LNCAP (cell line): ENCODE results near the gene CREB3L2.

Experiments
- TF ChIP-seq, protein P1 (sequence below): fragments of 450-650 bp; IDR thresholded peaks from 2 replicates; pipeline ENCODE4 v1.5.1; 2017; ENCODE audit warnings: mild to moderate bottlenecking

Gene CREB3L2

GRCh38 chr7:137846827-137847567, 154.9 kb downstream of the CREB3L2 start, which contains the start of gene DGKI:
Gene DGKI (minus strand): TSS chr7:137846974.
- TF ChIP-seq, protein P1, sequence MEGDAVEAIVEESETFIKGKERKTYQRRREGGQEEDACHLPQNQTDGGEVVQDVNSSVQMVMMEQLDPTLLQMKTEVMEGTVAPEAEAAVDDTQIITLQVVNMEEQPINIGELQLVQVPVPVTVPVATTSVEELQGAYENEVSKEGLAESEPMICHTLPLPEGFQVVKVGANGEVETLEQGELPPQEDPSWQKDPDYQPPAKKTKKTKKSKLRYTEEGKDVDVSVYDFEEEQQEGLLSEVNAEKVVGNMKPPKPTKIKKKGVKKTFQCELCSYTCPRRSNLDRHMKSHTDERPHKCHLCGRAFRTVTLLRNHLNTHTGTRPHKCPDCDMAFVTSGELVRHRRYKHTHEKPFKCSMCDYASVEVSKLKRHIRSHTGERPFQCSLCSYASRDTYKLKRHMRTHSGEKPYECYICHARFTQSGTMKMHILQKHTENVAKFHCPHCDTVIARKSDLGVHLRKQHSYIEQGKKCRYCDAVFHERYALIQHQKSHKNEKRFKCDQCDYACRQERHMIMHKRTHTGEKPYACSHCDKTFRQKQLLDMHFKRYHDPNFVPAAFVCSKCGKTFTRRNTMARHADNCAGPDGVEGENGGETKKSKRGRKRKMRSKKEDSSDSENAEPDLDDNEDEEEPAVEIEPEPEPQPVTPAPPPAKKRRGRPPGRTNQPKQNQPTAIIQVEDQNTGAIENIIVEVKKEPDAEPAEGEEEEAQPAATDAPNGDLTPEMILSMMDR, result no peak

GRCh38 chr7:137846549-137846826, 155.4 kb downstream of the CREB3L2 start:
- TF ChIP-seq, protein P1, result no peak

GRCh38 chr7:137844677-137845425, 157.0 kb downstream of the CREB3L2 start:
- TF ChIP-seq, protein P1, result no peak

- TF ChIP-seq, protein P1, result no peak
Measured at GRCh38 chr7:137839903-137840779, 161.7 kb downstream of the CREB3L2 start.

DNA sequence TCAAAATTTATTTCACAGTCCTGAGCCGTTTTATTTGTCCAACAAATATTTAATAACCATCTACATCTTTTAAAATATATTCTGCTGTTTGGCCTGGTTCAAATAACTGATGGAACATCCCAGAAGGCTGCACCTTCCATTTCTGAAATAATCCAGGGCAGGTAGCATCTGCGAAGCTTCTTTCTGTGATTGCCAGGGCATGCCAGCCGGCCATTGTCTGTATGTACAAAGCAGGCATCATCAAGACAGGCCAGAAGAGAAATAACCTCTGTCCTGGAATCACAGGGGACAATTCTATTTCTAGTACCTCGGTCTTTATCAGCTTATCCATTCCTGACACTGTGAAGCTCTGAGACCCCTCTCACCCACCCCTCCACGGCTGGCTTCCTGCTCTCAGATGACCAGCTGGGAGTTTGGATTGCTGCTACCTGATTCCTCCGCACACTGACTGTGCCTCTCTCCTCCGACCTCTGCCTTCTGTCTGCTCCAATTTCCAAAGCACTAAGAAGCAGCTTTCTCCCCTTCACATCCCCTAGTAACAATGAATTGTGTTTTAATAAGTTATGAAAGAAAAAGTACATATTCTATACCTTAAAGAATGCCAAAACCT, 163.1 kb downstream of the CREB3L2 start:
- TF ChIP-seq, protein P1, result no peak

DNA sequence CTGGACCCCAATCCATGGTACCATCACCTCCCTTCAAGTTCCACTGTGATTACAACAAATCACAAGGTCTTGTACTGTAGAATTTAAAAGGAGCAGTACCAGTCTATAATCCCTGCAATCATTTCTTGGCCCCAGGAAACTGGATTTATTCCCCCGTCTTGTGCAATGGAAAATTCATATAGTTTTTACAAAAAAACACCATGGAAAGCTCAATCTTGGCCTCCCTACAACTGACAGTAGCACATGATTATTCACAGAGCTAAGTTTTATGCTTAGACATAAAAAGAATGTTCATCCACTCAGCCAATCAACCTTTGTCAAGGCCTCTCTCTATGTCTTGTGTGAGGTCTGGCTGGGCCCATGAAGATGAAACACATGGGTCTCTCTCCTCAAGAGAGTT, 165.3 kb downstream of the CREB3L2 start:
- TF ChIP-seq, protein P1, result no peak

GRCh38 chr7:137836113-137836509, 165.8 kb downstream of the CREB3L2 start:
- TF ChIP-seq, protein P1, result no peak
